GM18868 (cell line): Measurements from ENCODE around the gene TMEM132A.
A peak's percentile ranks its signal among the peaks of the same experiment; 100 is the strongest.

Experiments used
- ATAC-seq: cut with Tn5 transposase; IDR thresholded peaks from one replicate; pipeline ENCODE4 v1.9.1; 2021; ENCODE audit warnings: mild to moderate bottlenecking, moderate library complexity; ENCODE audit not compliant: unreplicated experiment

Gene TMEM132A

DNA sequence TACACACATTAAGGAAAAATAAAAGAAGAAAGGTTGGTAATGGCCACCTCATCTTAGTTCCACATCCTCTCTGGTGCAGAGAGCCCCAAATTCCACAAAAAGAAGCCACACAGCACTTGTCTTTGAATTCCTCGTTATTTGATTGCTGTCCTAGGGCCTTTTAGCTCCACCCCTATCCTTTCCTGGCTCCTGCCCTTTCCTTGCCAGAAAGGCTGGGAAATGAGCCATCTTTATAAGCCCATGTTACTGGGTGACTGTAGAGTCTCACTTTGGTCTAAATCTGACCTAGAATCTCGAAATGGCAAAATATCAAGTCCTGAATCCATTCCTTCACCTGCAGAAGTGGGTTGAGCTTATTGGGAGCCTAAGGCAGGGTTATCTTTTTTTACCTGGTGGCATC lies 4.3 kb upstream of the TMEM132A start:
- ATAC-seq, result no peak

DNA sequence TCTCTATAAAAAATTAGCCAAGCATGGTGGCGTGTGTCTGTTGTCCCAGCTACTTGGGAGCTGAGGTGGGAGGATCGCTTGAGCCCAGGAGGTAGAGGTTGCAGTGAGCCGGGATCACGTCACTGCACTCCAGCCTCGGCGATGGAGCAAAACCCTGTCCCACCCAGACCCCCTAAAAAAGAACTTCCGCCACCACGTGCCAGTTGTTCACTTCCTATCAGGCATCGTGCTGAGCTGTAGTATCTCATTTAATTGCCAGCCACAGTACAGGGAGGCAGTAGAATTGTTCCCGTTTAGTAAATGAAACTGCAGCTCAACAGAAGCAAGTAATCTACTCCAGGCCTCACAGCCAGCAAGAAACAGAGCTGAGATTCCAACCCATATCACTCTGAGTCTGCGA lies 3.0 kb upstream of the TMEM132A start:
- no peak for ATAC-seq

DNA sequence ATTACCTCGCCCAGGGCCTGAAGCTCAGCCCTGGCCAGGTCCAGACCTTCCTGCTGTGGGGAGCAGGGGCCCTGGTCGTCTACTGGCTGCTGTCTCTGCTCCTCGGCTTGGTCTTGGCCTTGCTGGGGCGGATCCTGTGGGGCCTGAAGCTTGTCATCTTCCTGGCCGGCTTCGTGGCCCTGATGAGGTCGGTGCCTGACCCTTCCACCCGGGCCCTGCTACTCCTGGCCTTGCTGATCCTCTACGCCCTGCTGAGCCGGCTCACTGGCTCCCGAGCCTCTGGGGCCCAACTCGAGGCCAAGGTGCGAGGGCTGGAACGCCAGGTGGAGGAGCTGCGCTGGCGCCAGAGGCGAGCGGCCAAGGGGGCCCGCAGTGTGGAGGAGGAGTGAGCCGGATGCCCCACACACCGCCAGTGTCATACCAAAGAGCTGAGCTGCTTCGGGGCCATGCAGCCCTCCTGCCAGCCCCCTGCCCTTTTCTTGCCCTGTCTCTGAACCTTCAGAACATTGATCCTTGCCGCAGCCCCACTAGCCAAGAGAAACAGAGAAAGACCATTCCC lies 2.4 kb upstream of the TMEM132A start:
- no peak for ATAC-seq

DNA sequence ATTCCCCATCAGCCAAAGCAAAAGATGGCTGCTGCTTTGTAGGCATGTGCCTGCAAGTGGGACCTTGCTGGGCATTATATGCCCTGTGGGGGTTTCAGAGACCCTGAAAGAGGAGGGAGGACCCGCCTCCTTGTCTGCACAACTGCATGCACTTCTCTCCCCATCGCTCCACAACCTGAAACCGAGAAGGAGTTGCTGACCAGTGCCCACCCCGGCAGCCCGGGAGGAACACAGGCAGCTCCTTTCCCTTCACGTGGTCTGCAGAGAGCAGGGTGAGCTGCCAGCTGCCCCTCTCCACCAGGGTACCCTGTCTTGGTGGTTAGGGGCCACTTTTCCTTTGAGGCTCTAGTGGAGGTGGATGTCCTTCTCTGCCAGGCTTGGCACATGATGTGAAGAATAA lies 1.4 kb upstream of the TMEM132A start:
- no peak for ATAC-seq

DNA sequence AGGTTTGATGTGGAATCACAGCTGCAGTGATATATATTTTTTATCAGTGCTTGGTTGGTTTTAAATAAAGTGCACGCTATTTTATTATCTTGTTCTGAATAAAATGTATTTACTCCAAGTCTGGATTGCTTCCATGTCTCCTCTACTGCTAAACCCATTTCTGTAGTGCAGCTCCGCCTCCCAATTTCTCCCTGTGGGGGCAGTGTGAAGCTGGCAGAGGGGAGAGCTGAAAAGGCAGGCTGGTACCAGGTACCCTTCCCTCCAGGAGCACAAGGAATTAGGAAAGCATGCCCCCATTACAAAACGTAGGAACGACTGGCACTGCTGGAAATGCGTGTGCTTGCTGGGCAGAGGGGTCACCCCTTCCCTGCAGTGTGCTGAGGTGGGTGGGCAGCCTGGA lies 934 bp upstream of the TMEM132A start:
- no peak for ATAC-seq

DNA sequence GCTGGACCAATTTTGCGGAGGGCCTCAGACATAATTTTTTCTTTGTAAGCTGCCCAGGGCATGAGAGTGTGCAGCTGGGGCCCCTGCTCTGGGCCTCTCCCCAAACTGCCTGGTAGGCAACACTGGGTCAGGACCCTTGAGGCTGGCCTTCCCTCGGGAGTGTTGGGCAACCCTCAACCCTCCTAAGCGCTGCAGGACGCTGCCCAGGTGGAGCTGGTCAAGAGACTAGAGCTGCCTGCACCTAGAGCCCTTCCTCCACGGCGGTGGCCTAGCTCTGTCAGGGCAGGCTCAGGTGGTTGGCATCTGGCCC lies 505 bp upstream of the TMEM132A start:
- no peak for ATAC-seq

DNA sequence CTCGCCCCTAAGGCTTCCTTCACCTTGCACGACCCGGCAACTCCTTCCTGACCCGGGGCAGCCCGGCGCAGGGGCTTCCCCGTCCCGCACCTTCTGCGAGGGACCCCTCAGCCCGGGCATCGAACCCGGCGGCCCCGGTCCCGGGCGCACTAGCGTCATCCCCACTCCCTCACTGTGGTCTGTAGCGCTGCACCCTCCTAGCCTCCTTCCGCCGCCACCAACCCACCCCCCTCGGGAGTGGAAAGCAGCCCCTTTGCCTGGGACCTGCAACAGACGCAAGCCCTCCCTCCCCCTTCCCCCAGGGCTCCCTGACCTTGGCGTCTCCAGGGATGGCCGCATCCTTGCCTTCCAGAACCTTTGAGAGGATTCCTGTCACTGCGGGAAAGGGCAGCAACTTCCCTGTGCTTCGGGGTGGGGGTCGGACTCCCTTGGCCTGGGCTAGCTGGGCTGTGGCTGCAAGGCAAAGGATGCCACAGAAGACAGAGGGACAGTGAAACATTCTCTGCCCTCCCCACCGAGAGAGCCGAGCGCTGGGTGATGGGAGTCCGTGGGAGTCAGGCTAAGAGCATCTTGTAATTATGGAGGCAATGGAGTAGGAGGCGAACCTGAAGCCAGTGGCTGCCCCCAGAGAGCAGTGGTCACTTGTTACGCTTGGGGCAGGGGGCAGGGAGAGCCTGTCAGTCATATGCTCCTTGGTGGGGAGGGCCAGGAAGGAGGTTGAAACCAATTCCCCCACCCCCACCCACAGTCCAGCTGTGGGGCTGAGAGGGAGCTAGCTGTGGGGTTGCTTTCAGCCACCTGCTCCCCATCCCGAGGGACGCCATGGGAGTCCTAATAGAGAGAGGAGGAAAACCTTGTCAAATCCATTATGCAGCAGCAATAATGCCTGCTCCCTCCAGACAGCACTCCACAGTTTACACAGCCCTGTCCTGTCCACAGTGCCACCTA lies 920 bp downstream of the TMEM132A start:
- ATAC-seq, result no peak

DNA sequence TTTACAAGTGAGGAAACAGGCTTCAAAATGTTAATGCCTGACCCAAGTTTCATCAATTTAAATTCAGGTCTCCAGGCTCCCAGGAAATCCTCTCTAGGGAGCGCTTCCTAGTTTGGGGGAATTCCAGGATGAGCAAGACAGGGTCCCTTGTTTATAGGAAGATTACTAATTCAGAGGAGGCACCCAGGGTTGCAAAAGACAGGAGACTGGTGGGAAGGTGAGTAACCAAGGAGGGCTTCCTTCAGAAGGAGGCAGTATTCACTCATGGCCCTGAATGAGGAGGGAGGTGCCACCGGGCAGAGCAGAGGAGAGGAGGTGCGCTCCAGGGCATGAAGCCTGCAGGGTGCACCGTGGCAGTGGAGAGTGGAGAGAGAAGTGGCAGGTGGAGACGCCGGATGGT lies 1.6 kb downstream of the TMEM132A start:
- ATAC-seq, result no peak

DNA sequence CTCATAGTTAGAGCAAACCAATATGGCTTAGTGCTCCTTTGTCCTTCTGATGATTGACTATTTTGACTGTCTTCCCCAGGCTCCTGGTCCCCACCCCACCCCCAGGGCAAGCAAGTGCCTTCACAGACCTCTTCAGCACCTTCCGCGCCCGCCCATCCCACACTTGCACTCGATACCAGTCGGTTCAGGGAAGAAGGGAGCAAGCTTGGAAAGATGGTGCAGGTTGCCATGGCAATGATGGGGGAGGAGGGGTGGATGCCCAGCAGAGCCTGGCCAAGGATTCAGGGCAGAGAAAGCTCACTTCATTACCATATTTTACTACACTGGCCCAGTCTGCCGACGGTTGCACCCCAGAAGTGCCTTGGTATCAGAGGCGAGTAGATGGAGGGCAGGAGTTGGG lies 2.2 kb downstream of the TMEM132A start:
- no peak for ATAC-seq

DNA sequence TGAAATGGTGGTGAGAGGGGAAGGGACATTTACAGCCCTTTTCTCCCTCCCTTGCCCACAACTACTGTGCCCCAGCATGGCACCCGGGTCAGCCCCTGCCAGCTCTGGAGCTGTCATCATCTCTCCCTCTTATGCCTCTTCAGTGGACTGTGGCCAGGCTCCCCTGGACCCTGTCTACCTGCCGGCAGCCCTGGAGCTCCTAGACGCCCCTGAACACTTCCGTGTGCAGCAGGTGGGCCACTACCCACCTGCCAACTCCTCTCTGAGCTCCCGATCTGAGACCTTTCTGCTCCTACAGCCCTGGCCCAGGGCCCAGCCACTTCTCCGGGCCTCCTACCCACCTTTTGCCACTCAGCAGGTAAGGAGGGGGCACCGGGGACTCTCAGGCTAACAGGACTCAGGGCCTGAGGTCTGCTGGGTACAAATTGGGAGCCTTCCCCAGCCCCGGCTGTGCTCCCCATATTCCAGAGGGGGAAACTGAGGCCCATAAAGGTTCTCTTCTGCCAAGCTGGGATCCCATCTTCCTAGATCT lies 2.9 kb downstream of the TMEM132A start:
- no peak for ATAC-seq

DNA sequence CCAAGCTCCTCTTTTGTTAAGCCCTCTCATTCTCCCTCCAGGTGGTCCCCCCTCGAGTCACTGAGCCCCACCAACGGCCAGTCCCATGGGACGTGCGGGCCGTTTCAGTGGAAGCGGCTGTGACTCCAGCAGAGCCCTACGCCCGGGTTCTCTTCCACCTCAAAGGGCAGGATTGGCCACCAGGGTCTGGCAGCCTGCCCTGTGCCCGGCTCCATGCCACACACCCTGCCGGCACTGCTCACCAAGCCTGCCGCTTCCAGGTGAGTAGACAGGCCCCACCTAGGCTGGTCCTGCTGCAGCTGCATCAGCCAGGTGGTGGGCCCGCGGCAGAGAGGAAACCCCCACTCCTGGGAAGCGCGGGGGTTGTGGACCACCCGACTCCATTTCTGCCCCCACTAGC lies 3.3 kb downstream of the TMEM132A start:
- ATAC-seq, result no peak

DNA sequence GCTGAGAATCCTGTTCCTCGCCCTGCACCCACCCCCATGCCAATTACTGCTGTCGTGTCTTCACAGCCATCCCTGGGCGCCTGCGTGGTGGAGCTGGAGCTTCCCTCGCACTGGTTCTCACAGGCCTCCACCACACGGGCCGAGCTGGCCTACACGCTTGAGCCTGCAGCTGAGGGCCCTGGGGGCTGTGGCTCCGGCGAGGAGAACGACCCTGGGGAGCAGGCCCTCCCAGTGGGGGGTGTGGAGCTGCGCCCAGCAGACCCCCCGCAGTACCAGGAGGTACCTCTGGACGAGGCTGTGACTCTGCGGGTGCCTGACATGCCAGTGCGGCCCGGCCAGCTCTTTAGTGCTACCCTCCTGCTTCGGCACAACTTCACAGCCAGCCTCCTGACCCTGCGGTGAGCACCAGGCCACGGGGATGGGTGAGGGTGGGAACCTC lies 4.3 kb downstream of the TMEM132A start:
- no peak for ATAC-seq

DNA sequence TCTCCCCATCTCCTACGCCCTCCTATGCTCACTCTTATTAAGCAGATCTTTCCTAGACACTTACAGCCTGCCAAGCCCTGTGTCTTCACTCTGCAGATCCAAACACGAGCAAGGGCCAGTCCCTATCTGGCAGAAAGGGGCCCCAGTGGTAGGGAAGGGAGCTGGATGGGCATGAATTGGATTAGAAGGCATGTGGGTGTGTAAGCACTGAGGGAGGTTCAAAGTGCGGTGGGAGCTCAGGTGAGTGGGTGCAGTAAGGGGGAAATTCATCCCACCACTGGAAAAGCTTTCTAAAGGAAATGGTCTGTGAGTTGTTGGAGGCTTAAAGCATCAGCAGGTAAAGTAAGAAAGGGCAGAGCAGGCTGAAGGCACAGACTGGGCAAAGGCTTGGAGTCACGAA lies 5.5 kb downstream of the TMEM132A start:
- no peak for ATAC-seq

DNA sequence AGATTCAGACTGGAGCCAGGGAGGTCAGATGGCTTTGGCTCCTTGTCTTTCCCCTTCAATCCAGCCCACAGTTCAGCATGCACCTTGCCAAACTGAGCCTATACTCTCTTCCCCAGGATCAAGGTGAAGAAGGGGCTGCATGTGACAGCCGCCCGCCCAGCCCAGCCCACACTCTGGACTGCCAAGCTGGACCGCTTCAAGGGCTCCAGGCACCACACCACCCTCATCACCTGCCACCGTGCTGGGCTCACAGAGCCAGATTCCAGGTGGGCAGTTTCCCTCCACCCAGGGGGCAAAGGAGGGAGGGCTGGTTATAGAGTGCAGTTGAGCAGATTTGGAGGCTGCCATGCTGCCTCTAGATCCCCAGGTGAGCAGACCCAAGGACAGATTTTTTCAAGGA lies 6.1 kb downstream of the TMEM132A start:
- no peak for ATAC-seq

DNA sequence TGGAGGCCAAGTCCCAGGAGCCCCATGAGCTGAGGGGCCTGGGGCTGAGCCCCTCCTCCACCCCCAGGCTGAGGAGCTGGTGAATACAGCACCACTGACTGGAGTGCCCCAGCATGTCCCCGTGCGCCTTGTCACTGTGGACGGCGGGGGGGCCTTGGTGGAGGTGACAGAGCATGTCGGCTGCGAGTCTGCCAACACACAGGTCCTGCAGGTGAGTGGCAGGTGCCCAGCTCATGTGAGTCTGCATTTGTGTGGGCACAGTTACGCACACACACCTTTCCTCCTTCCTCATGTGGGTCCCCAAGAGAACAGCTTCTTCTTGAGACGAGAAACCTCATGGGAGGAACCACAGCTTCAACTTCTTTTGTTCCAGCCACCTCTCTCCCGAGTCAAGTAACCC lies 7.7 kb downstream of the TMEM132A start:
- no peak for ATAC-seq

DNA sequence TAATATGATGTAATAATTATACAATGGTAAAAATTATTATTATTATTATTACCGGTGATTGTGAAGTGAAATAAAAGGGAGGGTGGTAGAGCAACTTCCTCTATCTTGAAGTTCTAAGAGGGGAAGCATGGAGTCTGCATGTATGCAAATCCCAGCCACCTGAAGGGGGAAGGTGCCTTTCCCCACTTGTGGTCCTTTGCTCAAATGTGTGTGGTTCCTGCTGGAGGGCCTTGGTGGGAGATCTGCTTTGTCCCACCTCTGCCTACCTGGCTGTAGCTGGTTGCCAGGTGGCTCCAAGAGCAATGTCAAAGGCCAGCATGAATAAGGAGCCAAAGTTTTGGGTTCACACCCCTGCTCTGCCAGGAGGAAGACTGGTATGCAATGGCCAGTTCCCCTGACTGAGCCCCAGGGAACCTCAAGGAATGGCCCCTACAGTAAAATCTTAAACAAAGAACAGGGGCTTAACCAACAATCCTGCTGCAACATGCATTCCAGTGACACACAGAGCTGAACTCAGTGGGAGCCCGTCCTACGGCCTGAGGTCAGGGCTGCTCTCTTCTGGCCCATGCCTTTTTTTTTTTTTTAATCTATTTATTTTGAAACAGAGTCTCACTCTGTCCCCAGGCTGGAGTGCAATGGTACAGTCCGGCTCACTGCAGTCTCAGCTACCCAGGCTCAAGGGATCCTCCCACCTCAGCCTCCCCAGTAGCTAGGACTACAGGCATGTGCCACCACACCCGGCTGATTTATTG lies 8.5 kb downstream of the TMEM132A start:
- ATAC-seq, result peak; percentile 33

DNA sequence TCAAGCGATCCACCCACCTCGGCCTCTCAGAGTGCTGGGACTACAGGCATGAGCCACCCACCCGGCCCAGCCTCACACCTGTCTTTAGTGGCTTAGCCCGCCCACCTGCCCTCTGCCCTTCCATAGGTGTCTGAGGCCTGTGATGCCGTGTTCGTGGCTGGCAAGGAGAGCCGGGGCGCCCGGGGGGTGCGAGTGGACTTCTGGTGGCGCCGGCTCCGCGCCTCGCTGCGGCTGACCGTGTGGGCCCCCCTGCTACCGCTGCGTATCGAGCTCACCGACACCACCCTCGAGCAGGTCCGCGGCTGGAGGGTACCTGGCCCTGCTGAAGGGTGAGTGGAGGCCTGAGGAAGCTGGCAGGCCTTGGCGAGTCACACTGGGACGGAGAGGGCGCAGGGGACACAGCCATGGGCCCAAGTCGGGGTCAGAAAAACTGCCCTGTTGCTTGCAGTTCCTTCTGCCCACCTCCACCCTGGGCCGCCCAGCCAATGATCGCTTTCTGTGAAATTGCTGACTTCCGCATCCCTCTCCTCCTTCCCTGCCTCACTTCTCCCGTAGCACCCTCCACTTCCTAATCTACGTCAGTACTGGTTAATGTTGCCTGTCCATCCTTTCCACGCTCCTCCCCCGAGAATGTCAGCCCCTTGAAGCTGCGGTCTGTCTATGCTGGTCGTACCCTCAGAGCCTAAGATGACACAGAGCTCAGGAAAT lies 9.3 kb downstream of the TMEM132A start:
- no peak for ATAC-seq

DNA sequence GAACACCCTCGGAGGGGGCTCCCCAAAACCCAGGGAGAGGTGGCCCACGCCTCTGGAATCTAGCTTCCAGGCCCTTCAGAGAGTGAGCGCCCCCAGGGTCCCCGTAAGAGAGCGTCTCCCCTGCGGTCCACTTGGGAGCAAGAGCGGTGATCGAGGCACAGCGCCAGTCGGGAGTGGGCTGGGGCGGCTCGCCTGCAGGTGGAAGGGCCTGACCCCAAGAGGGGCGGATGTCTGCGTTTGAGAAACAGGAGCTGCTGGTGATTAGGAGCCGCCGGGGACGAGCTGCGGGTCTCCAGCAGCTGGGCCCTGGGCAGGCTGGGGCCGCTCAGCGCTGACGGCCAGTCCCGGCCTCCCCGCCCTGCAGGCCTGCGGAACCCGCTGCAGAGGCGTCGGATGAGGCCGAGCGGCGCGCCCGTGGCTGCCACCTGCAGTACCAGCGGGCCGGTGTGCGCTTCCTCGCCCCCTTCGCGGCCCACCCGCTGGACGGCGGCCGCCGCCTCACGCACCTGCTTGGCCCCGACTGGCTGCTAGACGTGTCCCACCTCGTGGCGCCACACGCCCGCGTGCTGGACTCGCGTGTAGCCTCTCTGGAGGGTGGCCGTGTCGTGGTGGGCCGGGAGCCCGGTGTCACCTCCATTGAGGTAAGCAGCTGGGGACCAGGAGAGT lies 10.0 kb downstream of the TMEM132A start:
- ATAC-seq, result no peak

DNA sequence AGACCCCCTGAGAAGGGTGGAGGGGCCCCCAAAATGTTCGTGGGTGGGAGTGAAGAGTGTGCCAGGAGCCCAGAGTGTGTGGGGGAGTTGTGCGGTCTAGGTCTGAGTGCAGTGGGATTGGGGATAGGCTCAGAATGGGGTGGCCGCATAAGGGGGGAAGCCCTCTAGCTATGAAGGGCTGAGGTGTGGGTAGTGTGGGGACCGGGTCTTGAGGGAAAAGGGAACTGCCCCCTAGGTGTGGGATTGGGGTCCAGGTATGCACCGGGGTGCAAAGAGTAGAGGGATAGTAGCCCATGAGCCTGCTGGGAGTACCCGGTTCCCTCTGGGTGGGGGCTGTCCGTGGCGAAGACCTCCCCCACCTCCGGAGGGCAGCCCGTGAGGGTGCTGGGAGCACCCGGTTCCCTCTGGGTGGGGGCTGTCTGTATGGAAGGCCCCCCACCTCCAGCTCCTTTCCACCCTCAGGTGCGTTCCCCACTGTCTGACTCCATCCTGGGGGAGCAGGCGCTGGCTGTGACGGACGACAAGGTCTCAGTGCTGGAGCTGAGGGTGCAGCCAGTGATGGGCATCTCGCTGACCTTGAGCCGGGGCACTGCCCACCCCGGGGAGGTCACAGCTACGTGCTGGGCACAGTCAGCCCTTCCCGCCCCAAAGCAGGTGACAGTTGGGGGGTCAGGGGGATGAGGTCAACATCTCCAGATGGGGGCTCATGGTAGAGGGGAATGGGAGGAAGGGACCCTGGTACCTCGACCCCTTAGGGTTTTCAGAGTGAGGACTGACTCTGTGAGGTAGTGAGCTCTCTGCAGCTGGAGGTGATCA lies 10.7 kb downstream of the TMEM132A start:
- no peak for ATAC-seq
